IPS-18c (cell line): ENCODE data around the gene NEGR1.

Source experiments
- H3K4me3 ChIP-seq: 2 replicates; pipeline ENCODE4 v1.7.0; 2013; ENCODE audit warnings: low read depth, mild to moderate bottlenecking, low read length, moderate library complexity; ENCODE audit not compliant: insufficient read depth
- H3K9me3 ChIP-seq: one replicate; pipeline ENCODE4 v1.6.1; 2013; ENCODE audit warnings: mild to moderate bottlenecking, low read length, moderate library complexity; ENCODE audit not compliant: control insufficient read depth, insufficient read depth

Gene NEGR1

DNA sequence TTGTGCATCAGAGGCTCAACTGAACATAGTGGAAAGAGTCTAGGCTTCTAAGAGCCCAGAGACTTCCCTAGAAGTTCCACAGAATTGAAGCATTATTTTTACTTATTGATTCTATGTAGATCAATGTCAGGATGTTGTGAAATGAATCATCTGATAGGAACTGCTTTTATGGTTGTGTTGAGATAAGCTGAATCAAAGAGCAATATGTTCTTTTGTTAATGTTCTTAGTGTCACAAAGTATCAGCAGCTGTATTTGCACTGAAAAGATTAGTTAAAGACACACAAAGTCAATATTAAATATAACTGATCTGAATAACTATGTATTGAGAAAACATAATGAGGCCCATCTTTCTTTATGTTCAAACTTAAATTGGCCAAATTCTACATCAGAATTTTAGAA lies 770.8 kb downstream of the NEGR1 start:
- H3K9me3 ChIP-seq = no peaks in the 10 kb centered on the region

DNA sequence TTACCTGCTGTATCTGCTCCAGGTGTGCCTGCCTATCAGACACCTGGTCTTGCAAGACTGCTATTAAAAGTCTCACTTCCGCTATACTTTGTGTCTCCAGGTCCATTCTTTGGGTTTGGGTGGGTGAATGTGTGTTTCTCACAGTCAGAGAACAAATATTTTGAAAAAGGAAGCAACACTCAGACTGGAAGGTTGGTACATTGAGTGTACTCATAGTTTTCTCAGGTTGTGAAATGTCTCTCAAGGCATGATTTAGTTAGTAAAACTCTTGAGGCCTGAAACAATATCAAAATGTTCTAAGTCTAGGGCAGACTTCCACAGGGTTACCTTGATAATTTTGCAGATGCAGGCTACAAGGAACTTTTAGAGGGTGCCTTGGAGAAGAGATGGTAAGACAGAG lies 771.6 kb downstream of the NEGR1 start:
- Histone ChIP-seq H3K4me3 (no peak overlapping the region), H3K9me3 (no peaks in the 10 kb centered on the region)

More for the DNA sequence above, 770.8 kb downstream of the NEGR1 start:
- H3K4me3 ChIP-seq = no peak overlapping the region

- Histone ChIP-seq H3K4me3 (no peak overlapping the region), H3K9me3 (no peaks in the 10 kb centered on the region)
Measured at GRCh38 chr1:71509051-71509595, 773.2 kb downstream of the NEGR1 start.

DNA sequence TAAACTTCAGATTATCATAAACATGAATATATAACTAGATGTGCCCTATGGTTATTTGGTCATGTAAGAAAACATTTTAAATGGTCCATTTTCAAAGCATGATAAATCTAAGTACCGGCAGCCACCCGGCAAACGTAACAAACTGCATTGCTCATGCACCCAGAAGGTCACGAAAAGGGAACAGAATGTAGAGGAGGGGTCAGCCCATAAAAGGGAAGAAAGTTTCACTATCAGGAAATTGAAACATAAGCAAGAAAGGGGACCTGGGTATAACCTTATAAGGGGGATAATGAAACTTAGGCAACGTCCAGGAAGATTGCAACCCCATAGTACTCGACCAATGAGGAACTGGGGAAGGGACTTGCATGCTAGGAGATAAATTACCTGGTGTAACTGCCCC lies 780.3 kb downstream of the NEGR1 start:
- Histone ChIP-seq H3K4me3 (no peak overlapping the region), H3K9me3 (no peaks in the 10 kb centered on the region)

DNA sequence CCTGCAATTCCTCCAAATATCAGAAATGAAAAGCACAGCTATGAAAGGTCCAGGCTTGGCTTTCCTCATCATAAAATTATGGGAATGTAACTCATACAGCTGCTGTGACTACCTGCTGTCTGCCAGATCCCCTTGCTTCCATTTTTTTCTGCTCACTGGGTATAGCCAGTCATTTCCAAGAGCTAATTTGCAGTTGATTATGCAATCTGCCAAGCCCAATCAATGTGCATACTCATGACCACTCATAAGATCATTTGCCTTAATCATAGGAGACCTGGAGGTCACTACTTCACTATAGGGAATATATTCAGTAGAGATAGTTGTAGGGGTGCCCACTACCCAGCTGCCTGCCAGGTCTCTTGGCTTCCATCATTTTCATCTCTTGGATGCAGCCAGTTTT lies 783.8 kb downstream of the NEGR1 start:
- Histone ChIP-seq H3K4me3 (no peak overlapping the region), H3K9me3 (no peaks in the 10 kb centered on the region)

- Histone ChIP-seq H3K4me3 (no peak overlapping the region), H3K9me3 (no peaks in the 10 kb centered on the region)
Measured at GRCh38 chr1:71494163-71494562, 788.2 kb downstream of the NEGR1 start.

GRCh38 chr1:71492298-71493041 lies 789.9 kb downstream of the NEGR1 start:
- H3K4me3 ChIP-seq = no peak overlapping the region
- H3K9me3 ChIP-seq = no peaks in the 10 kb centered on the region

GRCh38 chr1:71490432-71490831 lies 791.9 kb downstream of the NEGR1 start:
- Histone ChIP-seq H3K4me3 (no peak overlapping the region), H3K9me3 (no peaks in the 10 kb centered on the region)

DNA sequence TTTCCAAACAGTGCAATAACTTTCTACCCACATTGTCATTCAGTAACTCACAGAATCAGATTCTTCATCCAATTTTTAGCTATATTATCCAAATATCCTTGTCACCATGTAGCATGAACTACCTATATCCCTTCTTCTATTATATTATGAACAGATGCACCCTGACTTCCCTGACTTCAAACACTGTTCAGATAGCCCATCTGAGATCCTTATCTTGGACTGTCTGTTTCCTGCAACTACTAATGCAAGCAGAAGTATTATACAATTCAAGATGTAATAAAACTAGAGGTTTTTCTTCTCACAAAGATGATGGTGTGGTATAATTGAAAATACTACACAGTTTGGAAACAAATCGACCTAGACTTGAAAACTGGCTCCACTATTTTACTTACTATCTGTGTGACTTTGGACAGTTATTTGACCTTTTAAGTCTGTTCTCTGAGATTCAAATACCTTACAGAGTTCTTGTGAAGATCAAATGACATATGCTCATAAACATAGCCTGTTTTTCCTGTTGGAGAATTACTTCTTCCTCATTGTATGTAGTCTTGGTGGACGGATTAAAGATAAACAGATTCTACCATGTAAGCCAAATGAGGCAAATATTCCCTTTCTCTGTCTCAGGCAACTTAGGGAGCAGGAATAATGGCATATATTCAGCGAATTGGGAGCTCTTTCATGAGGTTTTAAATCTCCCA lies 793.6 kb downstream of the NEGR1 start:
- H3K4me3 ChIP-seq = no peak overlapping the region
- no peaks in the 10 kb centered on the region for H3K9me3 ChIP-seq

- Histone ChIP-seq H3K4me3 (no peak overlapping the region), H3K9me3 (no peaks in the 10 kb centered on the region)
Measured at GRCh38 chr1:71473331-71473730, 809.0 kb downstream of the NEGR1 start.

DNA sequence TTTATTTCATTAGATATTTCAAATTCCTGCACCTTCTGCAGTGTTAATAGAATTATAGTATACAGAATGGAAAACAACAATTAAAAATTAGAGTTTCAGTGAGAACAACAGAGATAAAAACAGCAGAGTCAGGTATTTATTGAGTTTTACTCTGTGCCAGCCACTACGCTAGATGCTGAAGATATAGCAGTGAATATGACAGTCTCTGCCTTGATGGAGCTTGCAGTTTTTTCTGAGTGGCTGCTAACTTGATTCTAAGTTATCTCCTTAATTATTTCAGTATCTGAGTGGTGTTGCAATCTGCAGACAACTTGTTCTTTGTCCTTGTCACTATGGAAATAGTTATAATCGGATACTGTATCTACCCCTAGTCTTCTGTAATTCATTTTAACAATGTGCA lies 817.2 kb downstream of the NEGR1 start:
- Histone ChIP-seq H3K9me3 (no peaks in the 10 kb centered on the region), H3K4me3 (no peak overlapping the region)

GRCh38 chr1:71464016-71464415 lies 818.3 kb downstream of the NEGR1 start:
- no peaks in the 10 kb centered on the region for H3K9me3 ChIP-seq
- H3K4me3 ChIP-seq = no peak overlapping the region

DNA sequence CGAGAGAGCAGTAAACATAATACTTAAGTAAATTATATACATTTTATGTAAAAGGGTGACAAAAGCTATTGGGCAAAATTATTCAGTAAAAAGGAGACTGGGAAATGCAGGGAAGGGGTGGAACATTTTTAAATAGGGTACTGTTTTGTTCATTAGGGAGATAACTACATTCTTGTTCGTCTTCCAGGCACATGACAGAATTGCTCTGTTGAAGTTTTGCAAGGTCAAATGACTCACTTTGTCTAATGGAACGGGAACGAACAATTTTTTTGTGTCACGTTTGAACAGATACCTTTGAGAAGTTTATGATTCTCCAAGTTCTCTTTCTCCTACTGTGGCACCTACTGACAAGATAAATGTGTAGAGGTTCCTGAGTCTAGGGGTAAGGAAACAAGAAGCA lies 819.2 kb downstream of the NEGR1 start:
- Histone ChIP-seq H3K9me3 (no peaks in the 10 kb centered on the region), H3K4me3 (no peak overlapping the region)

GRCh38 chr1:71462247-71462646 lies 820.1 kb downstream of the NEGR1 start:
- H3K4me3 ChIP-seq = no peak overlapping the region
- no peaks in the 10 kb centered on the region for H3K9me3 ChIP-seq

DNA sequence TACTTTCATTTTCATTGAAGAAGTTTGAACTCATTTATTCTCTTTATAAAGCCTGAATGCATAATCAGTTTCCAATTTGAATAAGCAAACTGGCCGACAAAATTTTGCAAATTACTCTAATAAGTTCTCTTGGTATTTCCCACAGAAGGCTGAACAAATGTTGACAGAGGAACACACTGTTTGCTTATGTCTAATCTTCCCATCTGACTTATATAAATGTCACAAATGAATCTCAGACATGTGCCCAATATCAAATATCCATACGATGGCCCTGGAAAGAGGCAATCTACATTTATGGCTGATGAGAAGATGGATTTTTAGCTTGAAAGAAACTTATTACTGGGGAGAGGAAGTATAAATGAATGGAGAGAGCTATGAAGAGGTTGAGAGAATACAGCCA lies 820.9 kb downstream of the NEGR1 start:
- no peaks in the 10 kb centered on the region for H3K9me3 ChIP-seq
- H3K4me3 ChIP-seq = no peak overlapping the region

GRCh38 chr1:71448444-71448843 lies 833.9 kb downstream of the NEGR1 start:
- Histone ChIP-seq H3K9me3 (no peaks in the 10 kb centered on the region), H3K4me3 (no peak overlapping the region)

DNA sequence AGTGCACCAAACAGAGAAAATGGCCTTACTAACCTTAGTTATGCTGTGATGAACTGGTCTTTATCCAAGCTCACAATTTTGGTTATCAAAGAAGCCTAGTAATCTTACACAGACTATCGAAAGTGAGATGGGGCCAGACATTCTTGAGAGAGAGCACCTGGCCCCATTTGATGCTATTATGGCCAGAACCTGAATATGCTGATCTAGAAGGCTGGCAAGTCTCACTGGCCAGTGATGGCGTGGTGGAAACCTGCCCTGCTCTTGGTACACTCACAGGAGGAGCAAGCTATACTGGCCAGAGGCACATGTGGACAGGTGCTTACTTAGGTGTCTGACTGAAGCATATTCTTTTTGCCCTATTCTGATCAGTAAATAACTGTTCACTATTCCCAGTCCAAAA lies 843.7 kb downstream of the NEGR1 start:
- Histone ChIP-seq H3K4me3 (no peak overlapping the region), H3K9me3 (no peaks in the 10 kb centered on the region)

DNA sequence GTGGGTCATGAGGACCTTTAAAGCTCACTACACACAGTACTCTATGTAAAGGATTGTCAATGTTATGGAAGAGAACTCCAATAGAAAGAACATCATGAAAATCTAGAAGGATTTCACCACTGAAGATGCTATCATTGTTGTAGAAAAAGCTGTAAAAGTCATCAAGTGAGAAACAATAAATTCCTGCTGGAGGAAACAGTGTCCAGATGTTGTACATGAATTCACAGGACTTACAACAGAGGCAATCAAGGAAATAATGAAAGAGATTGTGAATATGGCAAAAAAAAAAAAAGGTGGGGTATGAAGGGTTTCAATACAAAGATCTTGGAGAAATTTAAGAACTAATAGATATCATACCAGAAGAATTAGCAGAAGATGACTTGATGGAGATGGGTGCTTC lies 846.4 kb downstream of the NEGR1 start:
- Histone ChIP-seq H3K4me3 (no peak overlapping the region), H3K9me3 (no peaks in the 10 kb centered on the region)
